Testis (tissue), 3 donors: ENCODE results near the gene ARHGAP23. TPM values are rescaled to one million over a fixed set of nuclear protein-coding genes. Genes with fewer than 3 reads are reported as not detected.

Experiments
- DNase-seq: peaks from one replicate; pipeline ENCODE4 v3.0.0-alpha.2; 2019
- H3K27ac ChIP-seq, 2 donors: fragments of 200-600 bp; sonication (generic); one replicate each; pipeline ENCODE4 v1.5.1; 2019
- H3K27me3 ChIP-seq: fragments of 200-600 bp; sonication (generic); one replicate; pipeline ENCODE4 v1.5.1; 2019
- H3K36me3 ChIP-seq: fragments of 200-600 bp; sonication (generic); one replicate; pipeline ENCODE4 v1.5.1; 2017; ENCODE audit warnings: low read depth; ENCODE audit errors: missing control alignments
- H3K4me1 ChIP-seq: fragments of 200-600 bp; sonication (generic); one replicate; pipeline ENCODE4 v1.5.1; 2019
- H3K4me3 ChIP-seq, 2 donors: fragments of 200-600 bp; sonication (generic); one replicate each; pipeline ENCODE4 v1.5.1; 2017 to 2019
- H3K9me3 ChIP-seq: fragments of 200-600 bp; sonication (generic); one replicate; pipeline ENCODE4 v1.5.1; 2017
- CTCF ChIP-seq, 3 experiments: fragments of 450-650 bp in 2 of 3; fragments of 200-600 bp in 1 of 3; sonication (generic) in 1 of 3; IDR thresholded peaks; one replicate each; pipeline ENCODE4 v1.5.1; 2016 to 2019; ENCODE audit warnings: antibody characterized with exemption in 3 of 3, mild to moderate bottlenecking in 2 of 3, moderate library complexity in 1 of 3
- POLR2A ChIP-seq: fragments of 450-650 bp; IDR thresholded peaks from one replicate; pipeline ENCODE4 v1.6.1; 2017; ENCODE audit warnings: antibody characterized with exemption, mild to moderate bottlenecking, moderate library complexity
- WGBS, 2 donors: methylation state at CpG; one replicate each; pipeline ENCODE4 v1.1.5; 2018; 5-methylcytosine and 5-hydroxymethylcytosine counted together
- intact Hi-C: fragments of 100-400 bp; cut with DNase I; formaldehyde crosslinking; loops from one replicate; pipeline ENCODE4 v1.15.1; 2023; ENCODE audit warnings: low total_unique reads
- polyA plus RNA-seq: library from polyadenylated mRNA; stranded (reverse); fragments of 350-450 nt; fragmentation: Illumina TruSeq; extraction: RNeasy Lipid Tissue Mini Kit (QIAGEN cat#74804); gene quantifications from one replicate; pipeline ENCODE4 v1.2.3, GENCODE V29; 2014; ENCODE audit warnings: low read depth, low replicate concordance; ENCODE audit not compliant: insufficient read depth
- total RNA-seq, 2 donors: library from RNA; depleted of rRNA; stranded (reverse); fragments of >200 nt; gene quantifications; one replicate each; pipeline ENCODE4 v1.2.3, GENCODE V29; 2016

The ARHGAP23 gene
- total and polyA plus RNA-seq, 3 donors from 2014 or later = 78.0 to 235 (median 146) TPM

- WGBS, 2 donors = 52 to 79% methylated on average over 9 to 13 of the region's 13 CpGs
- Histone ChIP-seq H3K4me1 (peaks cover 53% of the 10 kb centered on the region), H3K4me3 (no peak overlapping the region), H3K27ac (peak overlapping the region in 1 of 2 donors; percentile 45), H3K27me3 (no peaks in the 10 kb centered on the region), H3K9me3 (no peaks in the 10 kb centered on the region), H3K36me3 (no peaks in the 10 kb centered on the region)
- TF ChIP-seq CTCF (IDR thresholded peaks at IDR 0.05) (no peak), POLR2A (no peak)
- no peak for DNase-seq
- intact Hi-C loops = no loop called here
Observed at GRCh38 chr17:38425031-38425430, 3.2 kb upstream of the ARHGAP23 start.

- intact Hi-C loops = no loop called here
- no peak overlapping the region for H3K4me3 ChIP-seq
- H3K27me3 ChIP-seq = no peaks in the 10 kb centered on the region
- 48 to 53% methylated on average over 9 of the region's 9 CpGs for WGBS, 2 donors
- H3K36me3 ChIP-seq = no peaks in the 10 kb centered on the region
- H3K4me1 ChIP-seq = peaks cover 54% of the 10 kb centered on the region
- no peaks in the 10 kb centered on the region for H3K9me3 ChIP-seq
- no peak for DNase-seq
- peak overlapping the region in 1 of 2 donors; percentile 92 for H3K27ac ChIP-seq
- TF ChIP-seq CTCF (IDR thresholded peaks at IDR 0.05) (no peak), POLR2A (no peak)
Observed at GRCh38 chr17:38425744-38426143, 2.5 kb upstream of the ARHGAP23 start.

GRCh38 chr17:38426441-38426840, 1.8 kb upstream of the ARHGAP23 start:
- no peaks in the 10 kb centered on the region for H3K27me3 ChIP-seq
- H3K36me3 ChIP-seq = no peaks in the 10 kb centered on the region
- H3K4me3 ChIP-seq = no peak overlapping the region
- peaks cover 48% of the 10 kb centered on the region for H3K4me1 ChIP-seq
- H3K27ac ChIP-seq = peak overlapping the region; percentile 10 to 92
- intact Hi-C loops = no loop called here
- no peaks in the 10 kb centered on the region for H3K9me3 ChIP-seq
- TF ChIP-seq POLR2A (no peak), CTCF (IDR thresholded peaks at IDR 0.05) (no peak)
- no peak for DNase-seq

- DNase-seq = no peak
- no peaks in the 10 kb centered on the region for H3K27me3 ChIP-seq
- H3K27ac ChIP-seq = peak overlapping the region; percentile 78 to 92
- no peaks in the 10 kb centered on the region for H3K9me3 ChIP-seq
- 47 to 55% methylated on average over 6 to 7 of the region's 7 CpGs for WGBS, 2 donors
- intact Hi-C loops = no loop called here
- H3K36me3 ChIP-seq = no peaks in the 10 kb centered on the region
- peak overlapping the region; percentile 84 to 93 for H3K4me3 ChIP-seq
- H3K4me1 ChIP-seq = peaks cover 40% of the 10 kb centered on the region
- TF ChIP-seq CTCF (IDR thresholded peaks at IDR 0.05) = no peak
- no peak for TF ChIP-seq POLR2A
Observed at GRCh38 chr17:38427160-38427949, 909 bp upstream of the ARHGAP23 start.
